ENCODE data around the gene ATP8B1.
A peak's percentile ranks its signal among the peaks of the same experiment; 100 is the strongest.
"Not testable (repeated sequence)": the region's sequence is repeated elsewhere in the genome, so short reads cannot be mapped to it uniquely, and the experiment has no call there.

The ATP8B1 gene

GRCh38 chr18:57803103-57803969, at the start of gene ATP8B1:
Gene ATP8B1 (minus strand): TSS chr18:57803315. CDS start chr18:57731807, 71,508 bp downstream.
- no peak for DNase-seq

GRCh38 chr18:57850063-57850462, 46.9 kb upstream of the ATP8B1 start:
- no peak for DNase-seq

GRCh38 chr18:57848374-57848773, 45.3 kb upstream of the ATP8B1 start:
- peak; percentile 23 for DNase-seq

- DNase-seq = not testable (repeated sequence)
Measured at GRCh38 chr18:57847431-57847830, 44.3 kb upstream of the ATP8B1 start.

- peak; percentile 81 for DNase-seq
Measured at GRCh38 chr18:57846258-57846657, 43.1 kb upstream of the ATP8B1 start.

- DNase-seq = no peak
Measured at GRCh38 chr18:57845605-57846074, 42.5 kb upstream of the ATP8B1 start.

GRCh38 chr18:57844319-57844718, 41.2 kb upstream of the ATP8B1 start:
- no peak for DNase-seq

- no peak for DNase-seq
Measured at GRCh38 chr18:57843386-57843785, 40.3 kb upstream of the ATP8B1 start.

- no peak for DNase-seq
Measured at GRCh38 chr18:57841568-57841967, 38.5 kb upstream of the ATP8B1 start.

GRCh38 chr18:57839942-57840381, 36.8 kb upstream of the ATP8B1 start:
- DNase-seq = no peak

GRCh38 chr18:57837917-57838548, 34.9 kb upstream of the ATP8B1 start:
- peak; percentile 40 for DNase-seq

- DNase-seq = no peak
Measured at GRCh38 chr18:57836557-57836956, 33.4 kb upstream of the ATP8B1 start.

- no peak for DNase-seq
Measured at GRCh38 chr18:57835904-57836303, 32.8 kb upstream of the ATP8B1 start.

- no peak for DNase-seq
Measured at GRCh38 chr18:57834616-57835015, 31.5 kb upstream of the ATP8B1 start.

- peak; percentile 34 for DNase-seq
Measured at GRCh38 chr18:57833441-57834101, 30.5 kb upstream of the ATP8B1 start.

- no peak for DNase-seq
Measured at GRCh38 chr18:57832730-57833129, 29.6 kb upstream of the ATP8B1 start.

GRCh38 chr18:57831597-57832377, 28.7 kb upstream of the ATP8B1 start:
- no peak for DNase-seq

GRCh38 chr18:57827646-57828045, 24.5 kb upstream of the ATP8B1 start:
- no peak for DNase-seq

- no peak for DNase-seq
Measured at GRCh38 chr18:57826252-57826651, 23.1 kb upstream of the ATP8B1 start.

GRCh38 chr18:57820583-57820982, 17.5 kb upstream of the ATP8B1 start:
- not testable (repeated sequence) for DNase-seq

GRCh38 chr18:57819671-57820460, 16.8 kb upstream of the ATP8B1 start:
- DNase-seq = peak; percentile 91

GRCh38 chr18:57819119-57819518, 16.0 kb upstream of the ATP8B1 start:
- DNase-seq = peak; percentile 87
